Activated T-helper 9 cell treated with anti-CD3 and anti-CD28 coated beads, Interleukin-2, amount 50 U/mL, for 16 hours (primary cell): Measurements from ENCODE around the gene ABO.
"Not testable (repeated sequence)": the region's sequence is repeated elsewhere in the genome, so short reads cannot be mapped to it uniquely, and the experiment has no call there.

ENCODE experiments used
- DNase-seq: peaks from one replicate; pipeline ENCODE4 v3.0.0-alpha.2; 2020; ENCODE audit warnings: low read depth

Gene ABO

GRCh38 chr9:133290751-133291302 is 15.8 kb upstream of the ABO start:
- DNase-seq: no peak

GRCh38 chr9:133286523-133286922 is 11.5 kb upstream of the ABO start:
- DNase-seq: no peak

GRCh38 chr9:133285252-133285775 is 10.3 kb upstream of the ABO start:
- DNase-seq: no peak

GRCh38 chr9:133284362-133284761 is 9.4 kb upstream of the ABO start:
- no peak for DNase-seq

- DNase-seq: not testable (repeated sequence)
Observed at GRCh38 chr9:133283255-133284032, 8.4 kb upstream of the ABO start.

- no peak for DNase-seq
Observed at GRCh38 chr9:133282464-133283238, 7.7 kb upstream of the ABO start.

- no peak for DNase-seq
Observed at GRCh38 chr9:133280392-133280791, 5.4 kb upstream of the ABO start.

- no peak for DNase-seq
Observed at GRCh38 chr9:133278161-133279114, 3.4 kb upstream of the ABO start.

GRCh38 chr9:133277467-133277866 is 2.5 kb upstream of the ABO start:
- no peak for DNase-seq

- no peak for DNase-seq
Observed at GRCh38 chr9:133276923-133277322, 1.9 kb upstream of the ABO start.

- no peak for DNase-seq
Observed at GRCh38 chr9:133276001-133276884, 1.2 kb upstream of the ABO start.

- no peak for DNase-seq
Observed at GRCh38 chr9:133274236-133275104, 531 bp downstream of the ABO start.

- DNase-seq: no peak
Observed at GRCh38 chr9:133273819-133274218, 1.2 kb downstream of the ABO start.

GRCh38 chr9:133273098-133273497 is 1.9 kb downstream of the ABO start:
- no peak for DNase-seq

GRCh38 chr9:133269537-133270362 is 5.3 kb downstream of the ABO start:
- no peak for DNase-seq

GRCh38 chr9:133269136-133269535 is 5.9 kb downstream of the ABO start:
- DNase-seq: not testable (repeated sequence)

GRCh38 chr9:133268335-133269056 is 6.5 kb downstream of the ABO start:
- no peak for DNase-seq

GRCh38 chr9:133264235-133264764 is 10.7 kb downstream of the ABO start:
- no peak for DNase-seq
